Measurements from ENCODE around the gene STXBP6. TPM values are rescaled to one million over a fixed set of nuclear protein-coding genes. Genes with fewer than 3 reads are reported as not detected.

STXBP6 gene
- total and polyA plus RNA-seq, 2 of the 13 experiments (the other 11 are each of a cell fraction or from before 2014, with no cell fraction given), result 35.3 to 42.8 TPM

GRCh38 chr14:24816011-24816928 lies 233.7 kb downstream of the STXBP6 start (continued):
- TF ChIP-seq ZNF605 (CRISPR knock-in tag; IDR thresholded peaks at IDR 0.05) (peak; percentile 78), ZNF142 (CRISPR knock-in tag; IDR thresholded peaks at IDR 0.05) (peak; percentile 81), ETV6 (CRISPR knock-in tag; conservative IDR thresholded peaks at IDR 0.05) (no peak), ZNF674 (CRISPR knock-in tag; IDR thresholded peaks at IDR 0.05; ENCODE audit: low read depth) (0 out of 2 replicates have a peak, but pooled peaks have one; percentile 10), ZNF703 (CRISPR knock-in tag; IDR thresholded peaks at IDR 0.05; ENCODE audit: borderline replicate concordance) (no peak), GZF1 (CRISPR knock-in tag; IDR thresholded peaks at IDR 0.05) (0 out of 2 replicates have a peak, but pooled peaks have one; percentile 65), SALL1 (CRISPR knock-in tag; IDR thresholded peaks at IDR 0.05) (peak; percentile 93), GATAD2A (CRISPR knock-in tag; IDR thresholded peaks at IDR 0.05) (peak; percentile 97), ZNF652 (CRISPR knock-in tag; IDR thresholded peaks at IDR 0.05; ENCODE audit: borderline replicate concordance, low read depth) (peak; percentile 73; the same call in 1 of the 2 replicates), ELF4 (CRISPR knock-in tag; IDR thresholded peaks at IDR 0.05; ENCODE audit: borderline replicate concordance) (no peak), KMT2B (CRISPR knock-in tag; IDR thresholded peaks at IDR 0.05) (peak; percentile 49; the same call in 1 of the 2 replicates), DNMT1 (CRISPR knock-in tag; IDR thresholded peaks at IDR 0.05) (peak; percentile 52; the same call in 1 of the 2 replicates), TEF (CRISPR knock-in tag; IDR thresholded peaks at IDR 0.05) (no peak), RNF2 (conservative IDR thresholded peaks at IDR 0.05; ENCODE audit: low read depth) (no peak), GATA4 (IDR thresholded peaks at IDR 0.05; ENCODE audit: borderline replicate concordance, low read depth) (peak; percentile 75; the same call in 1 of the 2 replicates), ZNF782 (CRISPR knock-in tag; IDR thresholded peaks at IDR 0.05; ENCODE audit: borderline replicate concordance) (no peak; the same call in 1 of the 2 replicates), XBP1 (CRISPR knock-in tag; IDR thresholded peaks at IDR 0.05) (no peak), ZNF451 (CRISPR knock-in tag; IDR thresholded peaks at IDR 0.05) (peak; percentile 31; the same call in 1 of the 2 replicates), MTA1 (CRISPR knock-in tag; IDR thresholded peaks at IDR 0.05; ENCODE audit: borderline replicate concordance) (peak; percentile 23; the same call in 1 of the 2 replicates), TSC22D2 (CRISPR knock-in tag; IDR thresholded peaks at IDR 0.05; ENCODE audit: borderline replicate concordance) (peak; percentile 8; the same call in 1 of the 2 replicates), ZNF780A (CRISPR knock-in tag; IDR thresholded peaks at IDR 0.05) (no peak), KDM3A (CRISPR knock-in tag; IDR thresholded peaks at IDR 0.05; ENCODE audit: low read depth) (no peak)

Measured in HepG2 (cell line).